Measurements from ENCODE around the gene SLC9A1.

DNA sequence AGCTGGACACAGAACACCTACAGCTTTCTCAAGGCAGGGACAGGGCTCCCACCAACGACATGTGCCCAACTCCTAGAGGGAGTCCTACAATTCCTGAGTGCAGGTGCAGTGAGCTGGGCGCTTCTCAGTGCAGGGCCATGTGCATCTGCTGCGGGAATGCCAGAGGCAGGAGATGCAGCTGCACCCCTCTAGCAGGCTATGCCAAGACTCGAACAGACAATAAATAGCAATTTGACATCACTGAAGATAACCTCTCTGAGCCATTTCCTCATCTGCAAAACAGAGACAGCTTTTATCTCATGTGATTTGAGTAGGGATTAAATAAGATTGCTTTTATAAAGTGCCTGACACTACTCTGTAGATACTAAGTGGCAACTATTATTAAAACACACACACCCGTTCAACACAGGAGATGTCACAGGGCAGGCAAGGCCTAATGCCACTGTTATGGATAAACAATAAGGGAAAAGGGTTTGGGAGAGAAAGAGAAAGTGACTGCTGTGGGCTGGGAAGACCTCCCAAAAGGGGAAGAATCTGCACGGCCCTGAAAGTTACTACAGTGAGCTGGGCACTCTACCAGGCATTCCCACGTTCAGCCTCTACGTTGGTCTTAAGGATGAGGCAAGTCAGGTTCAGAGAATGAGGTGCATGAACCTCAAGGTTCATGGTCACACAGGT lies 5.7 kb downstream of the SLC9A1 start:
- TF ChIP-seq TAF1 (IDR thresholded peaks at IDR 0.05; ENCODE audit: low read depth, low read length) (no peak), MAX (IDR thresholded peaks at IDR 0.05) (no peak), CTCF (IDR thresholded peaks at IDR 0.05; ENCODE audit: control extremely low read depth in 1 of 3, insufficient read depth in 1 of 3, low read depth in 1 of 3, low read length in 3 of 3) (no peak), POLR2A (IDR thresholded peaks at IDR 0.05; ENCODE audit: control extremely low read depth in 1 of 2, low read depth in 2 of 2, low read length in 2 of 2) (no peak), HDAC2 (IDR thresholded peaks at IDR 0.05; ENCODE audit: borderline replicate concordance in 1 of 2, low read depth in 2 of 2, low read length in 2 of 2) (no peak), SP1 (IDR thresholded peaks at IDR 0.05; ENCODE audit: low read depth, low read length) (no peak), EGR1 (IDR thresholded peaks at IDR 0.05; ENCODE audit: borderline replicate concordance, low read depth, low read length) (no peak), POLR2AphosphoS5 (IDR thresholded peaks at IDR 0.05; ENCODE audit: low read depth, low read length) (no peak), PHF8 (conservative IDR thresholded peaks at IDR 0.05; ENCODE audit: low read depth, low read length) (no peak), CREB1 (IDR thresholded peaks at IDR 0.05) (no peak)

Measured in H1 (cell line).